ENCODE data around the gene STARD10.

- TF ChIP-seq CTCF (IDR thresholded peaks at IDR 0.05) (no peak), POLR2A (IDR thresholded peaks at IDR 0.05) (no peak)
These were observed 24.1 kb upstream of the STARD10 start for GRCh38 chr11:72817966-72818365.
